WTC11 (cell line): Measurements from ENCODE around the gene DYSF. TPM values are rescaled to one million over a fixed set of nuclear protein-coding genes. Genes with fewer than 3 reads are reported as not detected.

Experiments used
- ATAC-seq: fragments of 200-7000 bp; cut with Tn5 transposase; 2 replicates; pipeline ENCODE4 v1.10.0; 2021; ENCODE audit warnings: mild to moderate bottlenecking, moderate library complexity
- CTCF ChIA-PET: fragments of 300-600 bp; sonication (Branson Sonifier 250); formaldehyde crosslinking; loops from one replicate; lab custom pipeline; 2021; ENCODE audit warnings: antibody characterized with exemption; lab: Charles Lee
- POLR2A ChIA-PET: fragments of 350-600 bp; sonication (Branson Sonifier 250); formaldehyde crosslinking; loops from one replicate; lab custom pipeline; 2021; ENCODE audit warnings: antibody characterized with exemption; lab: Charles Lee
- DNase-seq: peaks from one replicate; pipeline ENCODE4 v3.0.0; 2021; ENCODE audit warnings: low spot score
- H3K27ac Mint-ChIP-seq: 2 replicates; pipeline ENCODE4 v1.8.0; 2021; ENCODE audit warnings: mixed read lengths
- H3K27me3 Mint-ChIP-seq: 2 replicates; pipeline ENCODE4 v1.8.0; 2021; ENCODE audit warnings: low read depth, mild to moderate bottlenecking, moderate library complexity, mixed read lengths
- H3K36me3 Mint-ChIP-seq: 2 replicates; pipeline ENCODE4 v1.8.0; 2021; ENCODE audit warnings: mixed read lengths
- H3K4me1 Mint-ChIP-seq: 2 replicates; pipeline ENCODE4 v1.8.0; 2022; ENCODE audit warnings: mixed read lengths
- H3K4me3 Mint-ChIP-seq: 2 replicates; pipeline ENCODE4 v1.8.0; 2021; ENCODE audit warnings: mild to moderate bottlenecking, moderate library complexity, mixed read lengths
- H3K9me3 Mint-ChIP-seq: 2 replicates; pipeline ENCODE4 v1.8.0; 2021; ENCODE audit warnings: mixed read lengths
- CREM ChIP-seq: sonication (generic); formaldehyde crosslinking; IDR thresholded peaks from 2 replicates; pipeline ENCODE4 v1.8.1; 2022; ENCODE audit warnings: mild to moderate bottlenecking, missing genetic modification reagents, moderate library complexity
- FOXJ3 ChIP-seq: sonication (generic); formaldehyde crosslinking; IDR thresholded peaks from 2 replicates; pipeline ENCODE4 v1.9.0; 2021; ENCODE audit warnings: missing genetic modification reagents, mild to moderate bottlenecking, borderline replicate concordance
- FOXP1 ChIP-seq: sonication (generic); formaldehyde crosslinking; IDR thresholded peaks from 2 replicates; pipeline ENCODE4 v1.8.0; 2022; ENCODE audit warnings: missing genetic modification reagents, mild to moderate bottlenecking, moderate library complexity, borderline replicate concordance
- HMGA2 ChIP-seq: fragments of 250-450 bp; sonication (Bioruptor Pico); IDR thresholded peaks from 2 replicates; pipeline ENCODE4 v1.4.0; 2021; ENCODE audit warnings: mild to moderate bottlenecking, moderate library complexity
- JUN ChIP-seq: sonication (generic); formaldehyde crosslinking; IDR thresholded peaks from 2 replicates; pipeline ENCODE4 v1.8.0; 2023; ENCODE audit warnings: mild to moderate bottlenecking, missing genetic modification reagents
- KAT7 ChIP-seq: sonication (generic); formaldehyde crosslinking; IDR thresholded peaks from 2 replicates; pipeline ENCODE4 v1.8.1; 2023; ENCODE audit warnings: missing genetic modification reagents, mild to moderate bottlenecking, borderline replicate concordance
- SOX15 ChIP-seq: fragments of 250-450 bp; sonication (Bioruptor Pico); IDR thresholded peaks from 2 replicates; pipeline ENCODE4 v1.9.0; 2021; ENCODE audit warnings: mild to moderate bottlenecking
- SP1 ChIP-seq: sonication (generic); formaldehyde crosslinking; conservative IDR thresholded peaks from 2 replicates; pipeline ENCODE4 v1.8.1; 2022; ENCODE audit warnings: missing genetic modification reagents
- ZNF219 ChIP-seq: sonication (generic); formaldehyde crosslinking; IDR thresholded peaks from 2 replicates; pipeline ENCODE4 v1.8.0; 2023; ENCODE audit warnings: missing genetic modification reagents, mild to moderate bottlenecking, borderline replicate concordance
- ZNF263 ChIP-seq: sonication (generic); formaldehyde crosslinking; IDR thresholded peaks from 2 replicates; pipeline ENCODE4 v1.8.1; 2022; ENCODE audit warnings: low read depth, mild to moderate bottlenecking, moderate library complexity, missing genetic modification reagents
- ZNF396 ChIP-seq: fragments of 250-450 bp; sonication (Bioruptor Pico); IDR thresholded peaks from 2 replicates; pipeline ENCODE4 v1.8.0; 2021; ENCODE audit warnings: mild to moderate bottlenecking, moderate library complexity, borderline replicate concordance
- ZNF423 ChIP-seq: fragments of 250-450 bp; sonication (Bioruptor Pico); IDR thresholded peaks from 2 replicates; pipeline ENCODE4 v2.1.2; 2022; ENCODE audit warnings: mild to moderate bottlenecking, moderate library complexity
- total RNA-seq: library from RNA; stranded (reverse); gene quantifications from 3 replicates; pipeline ENCODE4 v1.2.3, GENCODE V29; 2021
- TF ChIP-seq, protein P1 (sequence below): sonication (generic); formaldehyde crosslinking; conservative IDR thresholded peaks from 2 replicates; pipeline ENCODE4 v1.8.1; 2023; ENCODE audit warnings: mild to moderate bottlenecking, low read depth, missing genetic modification reagents, moderate library complexity
- TF ChIP-seq, protein P2 (sequence below): fragments of 250-450 bp; sonication (Bioruptor Pico); IDR thresholded peaks from 2 replicates; pipeline ENCODE4 v1.9.0; 2021; ENCODE audit warnings: moderate library complexity, mild to moderate bottlenecking, inconsistent platforms, borderline replicate concordance
- TF ChIP-seq, protein P3 (sequence below): sonication (generic); formaldehyde crosslinking; IDR thresholded peaks from 2 replicates; pipeline ENCODE4 v1.8.1; 2022; ENCODE audit warnings: mild to moderate bottlenecking, missing genetic modification reagents, moderate library complexity, borderline replicate concordance
- TF ChIP-seq, protein P4 (sequence below): sonication (generic); formaldehyde crosslinking; IDR thresholded peaks from 2 replicates; pipeline ENCODE4 v1.8.1; 2023; ENCODE audit warnings: mild to moderate bottlenecking, missing genetic modification reagents, moderate library complexity
- TF ChIP-seq, protein P5 (sequence below): sonication (generic); formaldehyde crosslinking; IDR thresholded peaks from 2 replicates; pipeline ENCODE4 v1.8.0; 2022; ENCODE audit warnings: missing genetic modification reagents
- TF ChIP-seq, protein P6 (sequence below): fragments of 250-450 bp; sonication (Bioruptor Pico); IDR thresholded peaks from 2 replicates; pipeline ENCODE4 v1.9.0; 2021; ENCODE audit warnings: mild to moderate bottlenecking
- TF ChIP-seq, protein P7 (sequence below): fragments of 250-450 bp; sonication (Bioruptor Pico); IDR thresholded peaks from 2 replicates; pipeline ENCODE4 v1.9.0; 2021; ENCODE audit warnings: mild to moderate bottlenecking
- TF ChIP-seq, protein P8 (sequence below): sonication (generic); formaldehyde crosslinking; IDR thresholded peaks from 2 replicates; pipeline ENCODE4 v1.8.1; 2022; ENCODE audit warnings: mild to moderate bottlenecking, moderate library complexity, missing genetic modification reagents

Gene DYSF
- total RNA-seq, 1 experiment from 2014 or later: 14.8 TPM

DNA sequence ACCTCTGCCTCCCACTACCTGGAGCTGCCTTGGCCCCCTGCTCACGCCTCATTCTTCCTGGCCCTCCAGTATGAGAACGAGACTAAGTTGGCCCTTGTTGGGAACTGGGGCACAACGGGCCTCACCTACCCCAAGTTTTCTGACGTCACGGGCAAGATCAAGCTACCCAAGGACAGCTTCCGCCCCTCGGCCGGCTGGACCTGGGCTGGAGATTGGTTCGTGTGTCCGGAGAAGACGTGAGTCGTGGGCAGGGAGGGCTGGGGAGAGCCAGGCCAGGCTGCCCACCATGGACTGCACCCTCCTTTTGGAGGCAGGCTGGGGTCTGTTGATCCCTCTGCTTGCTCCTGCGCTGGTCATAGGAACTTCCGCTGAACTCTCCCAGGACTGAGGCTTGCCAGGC, 114.7 kb downstream of the DYSF start (continued):
- TF ChIP-seq, protein P1, sequence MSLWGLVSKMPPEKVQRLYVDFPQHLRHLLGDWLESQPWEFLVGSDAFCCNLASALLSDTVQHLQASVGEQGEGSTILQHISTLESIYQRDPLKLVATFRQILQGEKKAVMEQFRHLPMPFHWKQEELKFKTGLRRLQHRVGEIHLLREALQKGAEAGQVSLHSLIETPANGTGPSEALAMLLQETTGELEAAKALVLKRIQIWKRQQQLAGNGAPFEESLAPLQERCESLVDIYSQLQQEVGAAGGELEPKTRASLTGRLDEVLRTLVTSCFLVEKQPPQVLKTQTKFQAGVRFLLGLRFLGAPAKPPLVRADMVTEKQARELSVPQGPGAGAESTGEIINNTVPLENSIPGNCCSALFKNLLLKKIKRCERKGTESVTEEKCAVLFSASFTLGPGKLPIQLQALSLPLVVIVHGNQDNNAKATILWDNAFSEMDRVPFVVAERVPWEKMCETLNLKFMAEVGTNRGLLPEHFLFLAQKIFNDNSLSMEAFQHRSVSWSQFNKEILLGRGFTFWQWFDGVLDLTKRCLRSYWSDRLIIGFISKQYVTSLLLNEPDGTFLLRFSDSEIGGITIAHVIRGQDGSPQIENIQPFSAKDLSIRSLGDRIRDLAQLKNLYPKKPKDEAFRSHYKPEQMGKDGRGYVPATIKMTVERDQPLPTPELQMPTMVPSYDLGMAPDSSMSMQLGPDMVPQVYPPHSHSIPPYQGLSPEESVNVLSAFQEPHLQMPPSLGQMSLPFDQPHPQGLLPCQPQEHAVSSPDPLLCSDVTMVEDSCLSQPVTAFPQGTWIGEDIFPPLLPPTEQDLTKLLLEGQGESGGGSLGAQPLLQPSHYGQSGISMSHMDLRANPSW (CRISPR knock-in tag): no peak
- TF ChIP-seq JUN: no peak
- no peak for TF ChIP-seq SOX15 (CRISPR knock-in tag)
- TF ChIP-seq, protein P2, sequence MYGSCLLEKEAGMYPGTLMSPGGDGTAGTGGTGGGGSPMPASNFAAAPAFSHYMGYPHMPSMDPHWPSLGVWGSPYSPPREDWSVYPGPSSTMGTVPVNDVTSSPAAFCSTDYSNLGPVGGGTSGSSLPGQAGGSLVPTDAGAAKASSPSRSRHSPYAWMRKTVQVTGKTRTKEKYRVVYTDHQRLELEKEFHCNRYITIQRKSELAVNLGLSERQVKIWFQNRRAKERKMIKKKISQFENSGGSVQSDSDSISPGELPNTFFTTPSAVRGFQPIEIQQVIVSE (CRISPR knock-in tag): no peak
- TF ChIP-seq CREM (CRISPR knock-in tag): no peak
- TF ChIP-seq, protein P3, sequence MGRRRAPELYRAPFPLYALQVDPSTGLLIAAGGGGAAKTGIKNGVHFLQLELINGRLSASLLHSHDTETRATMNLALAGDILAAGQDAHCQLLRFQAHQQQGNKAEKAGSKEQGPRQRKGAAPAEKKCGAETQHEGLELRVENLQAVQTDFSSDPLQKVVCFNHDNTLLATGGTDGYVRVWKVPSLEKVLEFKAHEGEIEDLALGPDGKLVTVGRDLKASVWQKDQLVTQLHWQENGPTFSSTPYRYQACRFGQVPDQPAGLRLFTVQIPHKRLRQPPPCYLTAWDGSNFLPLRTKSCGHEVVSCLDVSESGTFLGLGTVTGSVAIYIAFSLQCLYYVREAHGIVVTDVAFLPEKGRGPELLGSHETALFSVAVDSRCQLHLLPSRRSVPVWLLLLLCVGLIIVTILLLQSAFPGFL (CRISPR knock-in tag): no peak
- no peak for TF ChIP-seq FOXJ3

DNA sequence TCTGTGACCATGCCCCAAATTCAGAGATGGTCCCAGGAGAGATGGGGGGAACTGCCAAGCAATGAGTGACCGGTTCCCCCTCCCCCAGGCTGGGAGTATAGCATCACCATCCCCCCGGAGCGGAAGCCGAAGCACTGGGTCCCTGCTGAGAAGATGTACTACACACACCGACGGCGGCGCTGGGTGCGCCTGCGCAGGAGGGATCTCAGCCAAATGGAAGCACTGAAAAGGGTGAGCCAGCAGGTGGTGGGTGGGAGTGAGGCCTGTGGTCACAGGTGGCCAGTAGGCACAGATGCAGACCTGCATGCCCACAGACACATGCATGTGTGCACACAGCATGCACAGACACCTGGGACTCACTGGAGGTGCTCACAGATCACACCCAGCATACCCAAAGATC, 117.2 kb downstream of the DYSF start:
- no peak for ATAC-seq

DNA sequence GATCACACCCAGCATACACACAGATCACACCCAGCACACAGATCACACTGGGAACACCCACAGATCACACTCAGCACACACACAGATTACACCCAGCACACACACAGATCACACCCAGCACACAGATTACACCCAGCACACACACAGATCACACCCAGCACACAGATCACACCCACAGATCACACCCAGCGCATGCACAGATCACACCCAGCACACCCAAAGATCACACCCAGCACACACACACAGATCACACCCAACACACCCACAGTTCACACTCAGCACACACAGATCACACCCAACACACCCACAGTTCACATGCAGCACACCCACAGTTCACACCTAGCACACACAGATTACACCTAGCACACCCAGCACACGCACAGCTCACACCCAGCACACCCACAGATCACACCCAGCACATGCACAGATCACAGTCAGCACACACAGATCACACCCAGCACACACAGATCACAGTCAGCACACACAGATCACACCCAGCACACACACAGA, 117.6 kb downstream of the DYSF start:
- CTCF ChIA-PET: no interaction called here
- TF ChIP-seq FOXJ3 (no peak), FOXP1 (CRISPR knock-in tag) (no peak), HMGA2 (CRISPR knock-in tag) (no peak), ZNF423 (CRISPR knock-in tag) (no peak), ZNF219 (CRISPR knock-in tag) (no peak), SP1 (no peak), ZNF263 (no peak), KAT7 (CRISPR knock-in tag) (no peak), ZNF396 (no peak)
- TF ChIP-seq, protein P4, sequence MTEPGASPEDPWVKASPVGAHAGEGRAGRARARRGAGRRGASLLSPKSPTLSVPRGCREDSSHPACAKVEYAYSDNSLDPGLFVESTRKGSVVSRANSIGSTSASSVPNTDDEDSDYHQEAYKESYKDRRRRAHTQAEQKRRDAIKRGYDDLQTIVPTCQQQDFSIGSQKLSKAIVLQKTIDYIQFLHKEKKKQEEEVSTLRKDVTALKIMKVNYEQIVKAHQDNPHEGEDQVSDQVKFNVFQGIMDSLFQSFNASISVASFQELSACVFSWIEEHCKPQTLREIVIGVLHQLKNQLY (CRISPR knock-in tag): no peak
- TF ChIP-seq, protein P5, sequence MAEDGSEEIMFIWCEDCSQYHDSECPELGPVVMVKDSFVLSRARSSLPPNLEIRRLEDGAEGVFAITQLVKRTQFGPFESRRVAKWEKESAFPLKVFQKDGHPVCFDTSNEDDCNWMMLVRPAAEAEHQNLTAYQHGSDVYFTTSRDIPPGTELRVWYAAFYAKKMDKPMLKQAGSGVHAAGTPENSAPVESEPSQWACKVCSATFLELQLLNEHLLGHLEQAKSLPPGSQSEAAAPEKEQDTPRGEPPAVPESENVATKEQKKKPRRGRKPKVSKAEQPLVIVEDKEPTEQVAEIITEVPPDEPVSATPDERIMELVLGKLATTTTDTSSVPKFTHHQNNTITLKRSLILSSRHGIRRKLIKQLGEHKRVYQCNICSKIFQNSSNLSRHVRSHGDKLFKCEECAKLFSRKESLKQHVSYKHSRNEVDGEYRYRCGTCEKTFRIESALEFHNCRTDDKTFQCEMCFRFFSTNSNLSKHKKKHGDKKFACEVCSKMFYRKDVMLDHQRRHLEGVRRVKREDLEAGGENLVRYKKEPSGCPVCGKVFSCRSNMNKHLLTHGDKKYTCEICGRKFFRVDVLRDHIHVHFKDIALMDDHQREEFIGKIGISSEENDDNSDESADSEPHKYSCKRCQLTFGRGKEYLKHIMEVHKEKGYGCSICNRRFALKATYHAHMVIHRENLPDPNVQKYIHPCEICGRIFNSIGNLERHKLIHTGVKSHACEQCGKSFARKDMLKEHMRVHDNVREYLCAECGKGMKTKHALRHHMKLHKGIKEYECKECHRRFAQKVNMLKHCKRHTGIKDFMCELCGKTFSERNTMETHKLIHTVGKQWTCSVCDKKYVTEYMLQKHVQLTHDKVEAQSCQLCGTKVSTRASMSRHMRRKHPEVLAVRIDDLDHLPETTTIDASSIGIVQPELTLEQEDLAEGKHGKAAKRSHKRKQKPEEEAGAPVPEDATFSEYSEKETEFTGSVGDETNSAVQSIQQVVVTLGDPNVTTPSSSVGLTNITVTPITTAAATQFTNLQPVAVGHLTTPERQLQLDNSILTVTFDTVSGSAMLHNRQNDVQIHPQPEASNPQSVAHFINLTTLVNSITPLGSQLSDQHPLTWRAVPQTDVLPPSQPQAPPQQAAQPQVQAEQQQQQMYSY (CRISPR knock-in tag): no peak
- TF ChIP-seq, protein P6, sequence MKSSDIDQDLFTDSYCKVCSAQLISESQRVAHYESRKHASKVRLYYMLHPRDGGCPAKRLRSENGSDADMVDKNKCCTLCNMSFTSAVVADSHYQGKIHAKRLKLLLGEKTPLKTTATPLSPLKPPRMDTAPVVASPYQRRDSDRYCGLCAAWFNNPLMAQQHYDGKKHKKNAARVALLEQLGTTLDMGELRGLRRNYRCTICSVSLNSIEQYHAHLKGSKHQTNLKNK (CRISPR knock-in tag): no peak
- TF ChIP-seq, protein P7, sequence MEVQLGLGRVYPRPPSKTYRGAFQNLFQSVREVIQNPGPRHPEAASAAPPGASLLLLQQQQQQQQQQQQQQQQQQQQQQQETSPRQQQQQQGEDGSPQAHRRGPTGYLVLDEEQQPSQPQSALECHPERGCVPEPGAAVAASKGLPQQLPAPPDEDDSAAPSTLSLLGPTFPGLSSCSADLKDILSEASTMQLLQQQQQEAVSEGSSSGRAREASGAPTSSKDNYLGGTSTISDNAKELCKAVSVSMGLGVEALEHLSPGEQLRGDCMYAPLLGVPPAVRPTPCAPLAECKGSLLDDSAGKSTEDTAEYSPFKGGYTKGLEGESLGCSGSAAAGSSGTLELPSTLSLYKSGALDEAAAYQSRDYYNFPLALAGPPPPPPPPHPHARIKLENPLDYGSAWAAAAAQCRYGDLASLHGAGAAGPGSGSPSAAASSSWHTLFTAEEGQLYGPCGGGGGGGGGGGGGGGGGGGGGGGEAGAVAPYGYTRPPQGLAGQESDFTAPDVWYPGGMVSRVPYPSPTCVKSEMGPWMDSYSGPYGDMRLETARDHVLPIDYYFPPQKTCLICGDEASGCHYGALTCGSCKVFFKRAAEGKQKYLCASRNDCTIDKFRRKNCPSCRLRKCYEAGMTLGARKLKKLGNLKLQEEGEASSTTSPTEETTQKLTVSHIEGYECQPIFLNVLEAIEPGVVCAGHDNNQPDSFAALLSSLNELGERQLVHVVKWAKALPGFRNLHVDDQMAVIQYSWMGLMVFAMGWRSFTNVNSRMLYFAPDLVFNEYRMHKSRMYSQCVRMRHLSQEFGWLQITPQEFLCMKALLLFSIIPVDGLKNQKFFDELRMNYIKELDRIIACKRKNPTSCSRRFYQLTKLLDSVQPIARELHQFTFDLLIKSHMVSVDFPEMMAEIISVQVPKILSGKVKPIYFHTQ (CRISPR knock-in tag): no peak

More for the DNA sequence above, 117.2 kb downstream of the DYSF start:
- Mint-ChIP-seq H3K27ac (no peak overlapping the region), H3K27me3 (no peaks in the 10 kb centered on the region), H3K4me1 (no peaks in the 10 kb centered on the region), H3K4me3 (no peak overlapping the region), H3K9me3 (no peaks in the 10 kb centered on the region), H3K36me3 (peaks cover 2% of the 10 kb centered on the region; the same call in 1 of the 2 replicates)
- TF ChIP-seq, protein P8, sequence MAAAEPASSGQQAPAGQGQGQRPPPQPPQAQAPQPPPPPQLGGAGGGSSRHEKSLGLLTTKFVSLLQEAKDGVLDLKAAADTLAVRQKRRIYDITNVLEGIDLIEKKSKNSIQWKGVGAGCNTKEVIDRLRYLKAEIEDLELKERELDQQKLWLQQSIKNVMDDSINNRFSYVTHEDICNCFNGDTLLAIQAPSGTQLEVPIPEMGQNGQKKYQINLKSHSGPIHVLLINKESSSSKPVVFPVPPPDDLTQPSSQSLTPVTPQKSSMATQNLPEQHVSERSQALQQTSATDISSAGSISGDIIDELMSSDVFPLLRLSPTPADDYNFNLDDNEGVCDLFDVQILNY (CRISPR knock-in tag): no peak
- CTCF ChIA-PET: no interaction called here
- POLR2A ChIA-PET: no interaction called here
- DNase-seq: no peak

More for the DNA sequence above, 117.6 kb downstream of the DYSF start:
- H3K4me1 Mint-ChIP-seq: no peaks in the 10 kb centered on the region
- DNase-seq (no peak), ATAC-seq (no peak)
- H3K36me3 Mint-ChIP-seq: peaks cover 4% of the 10 kb centered on the region; the same call in 1 of the 2 replicates
- POLR2A ChIA-PET: no interaction called here
- H3K9me3 Mint-ChIP-seq: no peaks in the 10 kb centered on the region
- H3K4me3 Mint-ChIP-seq: no peak overlapping the region
- no peak overlapping the region for H3K27ac Mint-ChIP-seq
- H3K27me3 Mint-ChIP-seq: no peaks in the 10 kb centered on the region
